GM23338 (cell line): Measurements from ENCODE around the gene CDK14. TPM values are rescaled to one million over a fixed set of nuclear protein-coding genes. Genes with fewer than 3 reads are reported as not detected.
"Not testable (repeated sequence)": the region's sequence is repeated elsewhere in the genome, so short reads cannot be mapped to it uniquely, and the experiment has no call there.

ENCODE experiments used
- ATAC-seq: fragments of 200-7000 bp; cut with Tn5 transposase; 3 replicates; pipeline ENCODE4 v1.9.1; 2020
- DNase-seq: peaks from one replicate; pipeline ENCODE4 v3.0.0-alpha.2; 2015; ENCODE audit warnings: low spot score
- H2AFZ ChIP-seq: fragments of 200-600 bp; sonication (generic); 2 replicates; pipeline ENCODE4 v1.8.0; 2016; ENCODE audit warnings: antibody characterized with exemption, mild to moderate bottlenecking, moderate library complexity
- H3F3A ChIP-seq: fragments of 200-600 bp; sonication (generic); replicated peaks from 2 replicates; pipeline ENCODE4 v1.8.0; 2017; ENCODE audit warnings: antibody characterized with exemption, mixed run types, low read depth
- H3K27ac ChIP-seq: fragments of 200-600 bp; sonication (generic); 2 replicates; pipeline ENCODE4 v1.6.1; 2016; ENCODE audit warnings: low read depth
- H3K27me3 ChIP-seq: fragments of 200-600 bp; sonication (generic); 2 replicates; pipeline ENCODE4 v1.8.0; 2016; ENCODE audit warnings: mild to moderate bottlenecking, mixed run types, moderate library complexity; ENCODE audit not compliant: insufficient read depth
- H3K36me3 ChIP-seq: fragments of 200-600 bp; sonication (generic); 2 replicates; pipeline ENCODE4 v1.8.0; 2016; ENCODE audit warnings: mild to moderate bottlenecking; ENCODE audit not compliant: insufficient read depth
- H3K4me1 ChIP-seq: fragments of 200-600 bp; sonication (generic); 2 replicates; pipeline ENCODE4 v1.8.0; 2016; ENCODE audit warnings: mild to moderate bottlenecking, moderate library complexity; ENCODE audit not compliant: insufficient read depth
- H3K4me2 ChIP-seq: fragments of 200-600 bp; sonication (generic); 2 replicates; pipeline ENCODE4 v1.7.1; 2017; ENCODE audit warnings: mixed run types
- H3K4me3 ChIP-seq: fragments of 200-600 bp; sonication (generic); 2 replicates; pipeline ENCODE4 v1.6.1; 2016; ENCODE audit warnings: mixed run types
- H3K79me2 ChIP-seq: fragments of 200-600 bp; sonication (generic); replicated peaks from 2 replicates; pipeline ENCODE4 v1.8.0; 2017; ENCODE audit warnings: mild to moderate bottlenecking; ENCODE audit not compliant: insufficient read depth
- H3K9me2 ChIP-seq: fragments of 200-600 bp; sonication (generic); 2 replicates; pipeline ENCODE4 v1.8.0; 2017; ENCODE audit not compliant: insufficient read depth
- H4K20me1 ChIP-seq: fragments of 200-600 bp; sonication (generic); replicated peaks from 2 replicates; pipeline ENCODE4 v1.8.0; 2017; ENCODE audit warnings: mild to moderate bottlenecking; ENCODE audit not compliant: insufficient read depth
- H3K27ac Mint-ChIP-seq: 2 replicates; pipeline ENCODE4 v1.8.0; 2020; ENCODE audit warnings: inconsistent platforms, mild to moderate bottlenecking, moderate library complexity, mixed read lengths
- H3K27me3 Mint-ChIP-seq: 3 replicates; pipeline ENCODE4 v1.8.0; 2022; ENCODE audit warnings: low read depth, mild to moderate bottlenecking, moderate library complexity, mixed read lengths, inconsistent platforms; ENCODE audit not compliant: insufficient read depth, poor library complexity
- H3K36me3 Mint-ChIP-seq: 3 replicates; pipeline ENCODE4 v1.8.0; 2021; ENCODE audit warnings: low read depth, mild to moderate bottlenecking, inconsistent platforms, moderate library complexity, mixed read lengths
- H3K4me1 Mint-ChIP-seq: 3 replicates; pipeline ENCODE4 v1.8.0; 2020; ENCODE audit warnings: mild to moderate bottlenecking, inconsistent platforms, mixed read lengths
- H3K4me3 Mint-ChIP-seq: 3 replicates; pipeline ENCODE4 v1.8.0; 2021; ENCODE audit warnings: moderate library complexity, mild to moderate bottlenecking, inconsistent platforms, mixed read lengths
- H3K9me3 Mint-ChIP-seq: 3 replicates; pipeline ENCODE4 v1.8.0; 2020; ENCODE audit warnings: moderate library complexity, mild to moderate bottlenecking, inconsistent platforms, mixed read lengths
- CREB1 ChIP-seq: fragments of 250-450 bp; sonication (Bioruptor Pico); IDR thresholded peaks from 2 replicates; pipeline ENCODE4 v1.5.0; 2020; ENCODE audit warnings: low read depth, mild to moderate bottlenecking, moderate library complexity
- EZH2 ChIP-seq: fragments of 200-600 bp; sonication (generic); IDR thresholded peaks from one replicate; pipeline ENCODE4 v1.8.0; 2017; ENCODE audit warnings: antibody characterized with exemption, mild to moderate bottlenecking, low read depth; ENCODE audit not compliant: unreplicated experiment
- EZH2phosphoT487 ChIP-seq: fragments of 200-600 bp; sonication (generic); IDR thresholded peaks from one replicate; pipeline ENCODE4 v1.8.1; 2018; ENCODE audit warnings: antibody characterized with exemption; ENCODE audit not compliant: unreplicated experiment
- POLR2AphosphoS5 ChIP-seq: IDR thresholded peaks from 2 replicates; pipeline ENCODE4 v1.6.1; 2016; ENCODE audit warnings: antibody characterized with exemption, low read depth
- STAT1 ChIP-seq: IDR thresholded peaks from one replicate; pipeline ENCODE4 v1.6.1; 2016; ENCODE audit warnings: antibody characterized with exemption; ENCODE audit not compliant: unreplicated experiment
- ZNF331 ChIP-seq: fragments of 250-450 bp; sonication (Bioruptor Pico); IDR thresholded peaks from 2 replicates; pipeline ENCODE4 v1.5.0; 2020; ENCODE audit warnings: low read depth, mild to moderate bottlenecking, moderate library complexity
- polyA plus RNA-seq: library from polyadenylated mRNA; unstranded; fragments of >200 nt; fragmentation: Nextera tagmentation; extraction: Ambion mirVana; gene quantifications from 2 replicates; pipeline ENCODE4 v1.2.1, GENCODE V29; 2016
- total RNA-seq: library from RNA; depleted of rRNA; stranded (reverse); fragments of >200 nt; shearing (Covaris generic); gene quantifications from 2 replicates; pipeline ENCODE4 v1.2.3, GENCODE V29; 2014
- TF ChIP-seq, protein P1 (sequence below): IDR thresholded peaks from 2 replicates; pipeline ENCODE4 v1.6.1; 2016; ENCODE audit warnings: antibody characterized with exemption
- TF ChIP-seq, protein P2 (sequence below), 2 experiments: fragments of 200-600 bp in 1 of 2; sonication (generic) in 1 of 2; conservative IDR thresholded peaks; 2 replicates each; pipeline versions ENCODE4 v1.5.1 to v1.6.1; 2016 to 2017; ENCODE audit warnings: antibody characterized with exemption in 2 of 2, low read depth in 2 of 2, mild to moderate bottlenecking in 2 of 2, moderate library complexity in 1 of 2

The CDK14 gene
- total and polyA plus RNA-seq, 2 experiments from 2014 or later: 11.2 to 24.0 TPM

DNA sequence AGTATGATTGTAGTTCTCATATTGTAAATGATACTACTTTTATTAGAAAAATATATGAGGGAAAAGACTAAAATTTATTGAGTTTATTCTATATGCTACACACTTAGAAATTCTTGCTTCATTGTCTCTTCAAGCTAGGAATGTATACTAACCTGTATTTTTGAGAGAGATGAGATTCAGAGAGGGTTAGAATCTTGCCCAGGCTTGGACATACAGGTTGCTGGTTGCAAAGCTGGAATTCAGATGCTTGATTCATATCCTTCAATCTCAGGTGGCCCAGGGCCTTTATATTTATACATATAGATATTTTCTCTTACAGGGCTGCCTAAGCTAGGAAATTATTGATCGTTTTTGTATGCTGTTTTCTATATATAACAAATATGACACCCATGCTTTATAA is 324.2 kb downstream of the CDK14 start (continued):
- TF ChIP-seq CREB1 (CRISPR knock-in tag) (no peak), EZH2 (no peak), EZH2phosphoT487 (no peak)

DNA sequence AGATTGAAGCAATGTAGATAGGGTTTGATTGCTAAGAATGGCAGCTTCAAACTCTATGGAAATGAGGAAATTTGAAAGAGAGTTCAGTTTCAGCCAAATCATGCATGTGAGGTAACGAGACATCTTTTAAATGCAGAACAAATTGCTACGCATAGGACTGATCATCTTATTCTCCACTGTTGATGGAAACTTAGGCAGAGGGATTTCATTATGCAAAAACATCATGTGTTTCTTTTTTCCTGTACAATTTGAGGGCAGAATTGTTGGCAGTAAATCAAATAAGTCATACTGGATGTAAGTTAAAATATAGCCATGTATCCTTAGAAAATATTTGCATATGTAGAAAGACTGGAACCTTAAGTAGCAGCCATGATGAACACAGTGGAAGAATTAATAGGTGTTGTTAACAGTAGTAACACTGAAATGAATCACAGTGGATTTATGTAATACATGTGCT is 327.4 kb downstream of the CDK14 start:
- Histone ChIP-seq H3K27me3 (no peaks in the 10 kb centered on the region), H3K4me3 (no peak overlapping the region), H3K9me2 (no peaks in the 10 kb centered on the region), H4K20me1 (no peaks in the 10 kb centered on the region), H3F3A (no peaks in the 10 kb centered on the region), H2AFZ (no peak overlapping the region), H3K27ac (no peak overlapping the region), H3K4me1 (peaks cover 11% of the 10 kb centered on the region), H3K36me3 (no peaks in the 10 kb centered on the region), H3K79me2 (no peaks in the 10 kb centered on the region), H3K4me2 (no peak overlapping the region)
- DNase-seq (no peak), ATAC-seq (no peak)
- Mint-ChIP-seq H3K27ac (no peak overlapping the region), H3K4me1 (peaks cover 11% of the 10 kb centered on the region), H3K4me3 (no peak overlapping the region), H3K36me3 (peaks cover 5% of the 10 kb centered on the region; the same call in 2 of the 3 replicates), H3K27me3 (no peaks in the 10 kb centered on the region), H3K9me3 (no peaks in the 10 kb centered on the region)
- TF ChIP-seq, protein P1, sequence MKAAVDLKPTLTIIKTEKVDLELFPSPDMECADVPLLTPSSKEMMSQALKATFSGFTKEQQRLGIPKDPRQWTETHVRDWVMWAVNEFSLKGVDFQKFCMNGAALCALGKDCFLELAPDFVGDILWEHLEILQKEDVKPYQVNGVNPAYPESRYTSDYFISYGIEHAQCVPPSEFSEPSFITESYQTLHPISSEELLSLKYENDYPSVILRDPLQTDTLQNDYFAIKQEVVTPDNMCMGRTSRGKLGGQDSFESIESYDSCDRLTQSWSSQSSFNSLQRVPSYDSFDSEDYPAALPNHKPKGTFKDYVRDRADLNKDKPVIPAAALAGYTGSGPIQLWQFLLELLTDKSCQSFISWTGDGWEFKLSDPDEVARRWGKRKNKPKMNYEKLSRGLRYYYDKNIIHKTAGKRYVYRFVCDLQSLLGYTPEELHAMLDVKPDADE: no peak
- TF ChIP-seq, protein P2, sequence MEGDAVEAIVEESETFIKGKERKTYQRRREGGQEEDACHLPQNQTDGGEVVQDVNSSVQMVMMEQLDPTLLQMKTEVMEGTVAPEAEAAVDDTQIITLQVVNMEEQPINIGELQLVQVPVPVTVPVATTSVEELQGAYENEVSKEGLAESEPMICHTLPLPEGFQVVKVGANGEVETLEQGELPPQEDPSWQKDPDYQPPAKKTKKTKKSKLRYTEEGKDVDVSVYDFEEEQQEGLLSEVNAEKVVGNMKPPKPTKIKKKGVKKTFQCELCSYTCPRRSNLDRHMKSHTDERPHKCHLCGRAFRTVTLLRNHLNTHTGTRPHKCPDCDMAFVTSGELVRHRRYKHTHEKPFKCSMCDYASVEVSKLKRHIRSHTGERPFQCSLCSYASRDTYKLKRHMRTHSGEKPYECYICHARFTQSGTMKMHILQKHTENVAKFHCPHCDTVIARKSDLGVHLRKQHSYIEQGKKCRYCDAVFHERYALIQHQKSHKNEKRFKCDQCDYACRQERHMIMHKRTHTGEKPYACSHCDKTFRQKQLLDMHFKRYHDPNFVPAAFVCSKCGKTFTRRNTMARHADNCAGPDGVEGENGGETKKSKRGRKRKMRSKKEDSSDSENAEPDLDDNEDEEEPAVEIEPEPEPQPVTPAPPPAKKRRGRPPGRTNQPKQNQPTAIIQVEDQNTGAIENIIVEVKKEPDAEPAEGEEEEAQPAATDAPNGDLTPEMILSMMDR (conservative IDR thresholded peaks at IDR 0.05; ENCODE audit: low read depth in 2 of 2): no peak
- TF ChIP-seq ZNF331 (CRISPR knock-in tag): no peak
- no peak for TF ChIP-seq STAT1
- TF ChIP-seq CREB1 (CRISPR knock-in tag): no peak
- TF ChIP-seq POLR2AphosphoS5: no peak

DNA sequence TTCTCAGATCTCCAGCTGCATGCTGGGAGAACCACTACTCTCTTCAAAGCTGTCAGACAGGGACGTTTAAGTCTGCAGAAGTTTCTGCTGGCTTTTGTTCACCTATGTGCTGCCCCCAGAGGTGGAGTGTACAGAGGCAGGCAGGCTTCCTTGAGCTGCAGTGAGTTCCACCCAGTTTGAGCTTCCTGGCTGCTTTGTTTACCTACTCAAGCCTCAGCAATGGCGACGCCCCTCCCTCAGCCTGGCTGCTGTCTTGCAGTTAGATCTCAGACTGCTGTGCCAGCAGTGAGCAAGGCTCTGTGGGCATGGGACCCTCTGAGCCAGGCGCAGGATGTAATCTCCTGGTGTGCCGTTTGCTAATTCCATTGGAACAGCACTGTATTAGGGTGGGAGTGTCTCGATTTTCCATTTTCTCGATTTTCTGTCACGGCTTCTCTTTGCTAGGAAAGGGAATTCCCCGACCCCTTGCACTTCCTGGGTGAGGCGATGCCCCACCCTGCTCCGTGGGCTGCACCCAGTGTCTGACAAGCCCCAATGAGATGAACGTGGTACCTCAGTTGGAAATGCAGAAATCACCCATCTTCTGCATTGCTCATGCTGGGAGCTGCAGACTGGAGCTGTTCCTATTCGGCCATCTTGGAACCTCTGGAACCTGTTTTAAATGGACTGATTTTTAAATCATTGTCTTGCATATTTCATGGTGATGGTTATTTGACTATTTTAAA is 332.7 kb downstream of the CDK14 start:
- ATAC-seq, H3K27ac Mint-ChIP-seq: not testable (repeated sequence)
- DNase-seq: peak; percentile 65

More for the DNA sequence above, 332.7 kb downstream of the CDK14 start:
- not testable (repeated sequence) for H3K4me3 ChIP-seq, H3K4me2 ChIP-seq, H3K4me1 ChIP-seq, H3F3A ChIP-seq, H3K27me3 Mint-ChIP-seq, H3K79me2 ChIP-seq, H3K27me3 ChIP-seq, H2AFZ ChIP-seq, H3K27ac ChIP-seq, H3K36me3 ChIP-seq, H3K4me3 Mint-ChIP-seq, H3K9me3 Mint-ChIP-seq, H4K20me1 ChIP-seq, H3K9me2 ChIP-seq, H3K4me1 Mint-ChIP-seq
- H3K36me3 Mint-ChIP-seq: peaks cover 10% of the 10 kb centered on the region
- TF ChIP-seq, protein P2 (conservative IDR thresholded peaks at IDR 0.05; ENCODE audit: low read depth in 2 of 2): peak; percentile 24 to 33; a peak in 3 of 4 replicates
